ENCODE data around the gene UXS1. TPM values are rescaled to one million over a fixed set of nuclear protein-coding genes. Genes with fewer than 3 reads are reported as not detected.

The UXS1 gene
- total RNA-seq, 2 experiments from 2014 or later: 20.5 to 21.9 TPM

DNA sequence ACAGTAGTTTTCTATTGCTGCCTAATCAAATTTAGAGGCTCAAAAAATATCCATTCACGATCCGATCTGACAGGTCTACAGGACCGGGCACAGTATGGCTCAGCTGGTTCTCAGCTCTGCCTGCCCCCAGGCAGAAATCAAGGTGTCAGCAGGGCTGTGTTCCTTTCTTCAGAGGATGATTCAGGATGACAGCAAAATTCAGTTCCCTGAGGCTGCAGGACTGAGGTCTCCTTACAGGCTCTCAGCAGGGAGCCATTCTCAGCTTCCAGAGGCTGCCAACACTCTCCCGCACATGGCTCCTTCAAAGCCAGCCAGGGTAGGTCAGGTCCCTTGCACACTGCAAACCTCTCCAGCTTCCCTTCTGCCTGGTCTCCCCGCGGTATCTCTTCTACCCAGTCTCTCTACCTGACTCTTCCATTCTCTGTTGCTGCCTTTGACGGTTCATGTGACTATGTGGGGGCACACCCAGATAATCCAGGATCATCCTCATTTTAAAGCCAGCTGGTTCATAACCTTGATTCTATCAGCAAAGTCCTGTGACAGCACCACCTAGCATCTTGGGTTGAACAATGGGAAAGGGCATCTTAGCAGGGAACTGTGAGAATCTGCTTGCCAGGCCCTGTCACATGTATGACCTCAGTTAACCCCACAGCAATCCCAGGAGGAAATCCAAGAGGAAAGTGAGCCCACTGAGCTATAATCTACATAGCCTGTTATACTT is 50.4 kb downstream of the UXS1 start:
- Histone ChIP-seq H3K9me2 (ENCODE audit: insufficient read depth, low read length) (no peaks in the 10 kb centered on the region), H2AFZ (ENCODE audit: low read length) (no peak overlapping the region), H3K79me2 (ENCODE audit: insufficient read depth, low read depth, low read length) (no peaks in the 10 kb centered on the region), H3K4me2 (ENCODE audit: low read length) (no peak overlapping the region), H3K9me3 (ENCODE audit: low read length) (no peaks in the 10 kb centered on the region), H3K27ac (ENCODE audit: low read depth, low read length, poor library complexity, severe bottlenecking) (no peak overlapping the region), H3K4me1 (ENCODE audit: insufficient read depth, low read length, poor library complexity, severe bottlenecking) (peaks cover 4% of the 10 kb centered on the region), H4K20me1 (ENCODE audit: insufficient read depth, low read length) (no peaks in the 10 kb centered on the region), H3K36me3 (ENCODE audit: insufficient read depth, low read length) (peaks cover 14% of the 10 kb centered on the region; the same call in 1 of the 2 replicates), H3K4me3 (ENCODE audit: low read depth, low read length, poor library complexity, severe bottlenecking) (no peak overlapping the region)
- DNase-seq (ENCODE audit: low spot score): no peak
- no TSS peak for BruUV-seq (replicated peaks)
- POLR2A ChIA-PET: no interaction called here
- no peak for TF ChIP-seq CTCF (conservative IDR thresholded peaks at IDR 0.05; ENCODE audit: low read length)
- TF ChIP-seq EZH2phosphoT487 (IDR thresholded peaks at IDR 0.05; ENCODE audit: borderline replicate concordance, low read depth, low read length): no peak
- intact Hi-C loops (cut with micrococcal nuclease; ENCODE audit: unreplicated experiment): no loop called here
- CTCF ChIA-PET (ENCODE audit: unreplicated experiment): no interaction called here

DNA sequence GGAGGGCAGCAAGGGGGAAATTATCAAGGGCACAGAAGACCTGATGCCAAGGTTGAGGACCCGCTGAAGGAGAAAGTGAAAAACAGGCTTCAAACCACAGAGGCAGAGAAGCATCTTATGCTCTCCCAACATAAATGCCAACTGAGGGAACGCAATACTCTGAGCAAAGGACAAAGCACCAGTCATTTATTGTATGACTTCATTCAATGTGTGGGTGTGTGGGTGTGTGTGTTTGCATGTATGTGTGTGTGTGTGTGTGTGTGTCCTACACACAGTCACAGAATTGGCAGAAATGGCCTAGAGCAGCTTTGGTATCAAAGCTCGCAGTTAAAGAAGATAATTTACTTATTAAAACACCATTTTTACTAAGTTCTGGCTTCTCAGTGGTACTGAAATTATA is 51.4 kb downstream of the UXS1 start:
- POLR2A ChIA-PET: no interaction called here
- Histone ChIP-seq H3K36me3 (ENCODE audit: insufficient read depth, low read length) (peaks cover 14% of the 10 kb centered on the region; the same call in 1 of the 2 replicates), H3K9me2 (ENCODE audit: insufficient read depth, low read length) (no peaks in the 10 kb centered on the region), H3K4me1 (ENCODE audit: insufficient read depth, low read length, poor library complexity, severe bottlenecking) (peaks cover 4% of the 10 kb centered on the region), H4K20me1 (ENCODE audit: insufficient read depth, low read length) (no peaks in the 10 kb centered on the region), H3K4me3 (ENCODE audit: low read depth, low read length, poor library complexity, severe bottlenecking) (no peak overlapping the region), H3K4me2 (ENCODE audit: low read length) (no peak overlapping the region), H3K9me3 (ENCODE audit: low read length) (no peaks in the 10 kb centered on the region), H3K79me2 (ENCODE audit: insufficient read depth, low read depth, low read length) (no peaks in the 10 kb centered on the region), H2AFZ (ENCODE audit: low read length) (no peak overlapping the region), H3K27ac (ENCODE audit: low read depth, low read length, poor library complexity, severe bottlenecking) (no peak overlapping the region)
- intact Hi-C loops (cut with micrococcal nuclease; ENCODE audit: unreplicated experiment): no loop called here
- DNase-seq (ENCODE audit: low spot score): no peak
- TF ChIP-seq EZH2phosphoT487 (IDR thresholded peaks at IDR 0.05; ENCODE audit: borderline replicate concordance, low read depth, low read length) (no peak), CTCF (conservative IDR thresholded peaks at IDR 0.05; ENCODE audit: low read length) (no peak)
- BruUV-seq (replicated peaks): no TSS peak
- CTCF ChIA-PET (ENCODE audit: unreplicated experiment): no interaction called here

DNA sequence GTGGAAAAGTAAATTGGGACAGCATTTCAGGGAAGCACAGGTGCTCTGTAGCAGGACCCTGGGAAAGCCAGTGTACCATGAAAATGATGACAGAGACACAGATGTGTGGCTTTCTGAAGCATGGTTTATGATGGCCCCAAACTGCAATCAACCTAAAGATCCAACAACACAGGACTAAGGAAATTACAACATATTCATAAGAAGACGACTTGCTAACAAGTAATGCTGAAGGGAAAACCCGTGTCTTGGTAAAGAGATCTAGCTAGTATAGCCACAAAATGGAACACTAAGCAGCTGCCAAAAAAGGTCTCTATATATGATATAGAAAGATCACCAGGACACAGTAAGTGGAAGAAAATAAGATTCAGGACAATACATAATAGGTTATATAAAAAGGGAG is 53.2 kb downstream of the UXS1 start:
- ChIA-PET POLR2A (interaction anchor here (0.7 to 1.2 kb wide), 3 partner anchors 19 to 149 kb away, joined by 3 read pairs; no protein-coding TSS in a partner anchor), CTCF (ENCODE audit: unreplicated experiment) (no interaction called here)
- no TSS peak for BruUV-seq (replicated peaks)
- no peak overlapping the region for H3K27ac ChIP-seq (ENCODE audit: low read depth, low read length, poor library complexity, severe bottlenecking)
- no peak for TF ChIP-seq EZH2phosphoT487 (IDR thresholded peaks at IDR 0.05; ENCODE audit: borderline replicate concordance, low read depth, low read length)
- TF ChIP-seq CTCF (conservative IDR thresholded peaks at IDR 0.05; ENCODE audit: low read length): no peak
- no peaks in the 10 kb centered on the region for H3K9me2 ChIP-seq (ENCODE audit: insufficient read depth, low read length)
- intact Hi-C loops (cut with micrococcal nuclease; ENCODE audit: unreplicated experiment): no loop called here
- no peaks in the 10 kb centered on the region for H3K79me2 ChIP-seq (ENCODE audit: insufficient read depth, low read depth, low read length)
- no peak for DNase-seq (ENCODE audit: low spot score)
- H3K9me3 ChIP-seq (ENCODE audit: low read length): no peaks in the 10 kb centered on the region
- H3K4me2 ChIP-seq (ENCODE audit: low read length): no peak overlapping the region
- H3K4me3 ChIP-seq (ENCODE audit: low read depth, low read length, poor library complexity, severe bottlenecking): no peak overlapping the region
- H3K36me3 ChIP-seq (ENCODE audit: insufficient read depth, low read length): peaks cover 14% of the 10 kb centered on the region; the same call in 1 of the 2 replicates
- H2AFZ ChIP-seq (ENCODE audit: low read length): no peak overlapping the region
- H3K4me1 ChIP-seq (ENCODE audit: insufficient read depth, low read length, poor library complexity, severe bottlenecking): peaks cover 4% of the 10 kb centered on the region
- H4K20me1 ChIP-seq (ENCODE audit: insufficient read depth, low read length): no peaks in the 10 kb centered on the region
